ENCODE measurements around the gene BMP6. TPM values are rescaled to one million over a fixed set of nuclear protein-coding genes. Genes with fewer than 3 reads are reported as not detected.
"Not testable (repeated sequence)": the region's sequence is repeated elsewhere in the genome, so short reads cannot be mapped to it uniquely, and the experiment has no call there.

The BMP6 gene
- total RNA-seq, 2 donors from 2014 or later, result 0.65 to 2.2 TPM

DNA sequence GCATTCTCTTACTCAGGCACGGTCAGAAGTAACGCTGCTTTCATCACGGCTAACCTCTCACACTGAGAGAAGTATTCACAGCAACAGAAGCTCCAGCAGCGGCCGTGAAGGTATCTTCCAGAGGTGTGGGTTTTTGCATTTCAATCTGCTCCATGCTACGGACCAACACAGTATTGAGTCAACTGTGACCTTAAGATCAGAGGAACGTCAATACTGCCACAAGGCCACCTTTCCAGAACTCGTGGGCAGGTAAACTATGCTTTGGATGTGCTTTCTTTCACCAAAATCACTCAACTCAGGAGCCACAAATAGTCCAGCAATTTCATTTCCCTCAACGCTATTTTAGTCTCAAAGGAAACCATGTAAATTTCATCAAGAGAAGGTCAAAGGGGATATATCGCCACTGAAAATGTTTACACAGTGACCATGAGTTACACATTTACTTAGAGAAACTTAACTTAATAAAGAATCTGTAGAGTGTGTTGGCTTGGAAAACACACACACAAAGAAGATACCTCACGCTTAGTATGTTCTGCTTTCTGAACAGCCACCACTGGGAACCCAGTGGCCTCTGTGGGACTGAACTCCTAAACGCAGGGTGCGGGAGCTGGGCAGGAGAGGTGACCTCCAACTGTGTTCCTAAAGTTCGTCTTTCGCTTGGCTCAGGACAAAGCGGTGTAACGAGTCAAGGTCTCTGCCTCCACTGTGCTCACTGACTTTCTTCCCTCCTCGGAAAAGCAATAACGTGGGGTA is 156.8 kb downstream of the BMP6 start:
- no peaks in the 10 kb centered on the region for H3K4me1 Mint-ChIP-seq (ENCODE audit: low read depth)
- ATAC-seq (replicated peaks in 1 of 2), result no peak

DNA sequence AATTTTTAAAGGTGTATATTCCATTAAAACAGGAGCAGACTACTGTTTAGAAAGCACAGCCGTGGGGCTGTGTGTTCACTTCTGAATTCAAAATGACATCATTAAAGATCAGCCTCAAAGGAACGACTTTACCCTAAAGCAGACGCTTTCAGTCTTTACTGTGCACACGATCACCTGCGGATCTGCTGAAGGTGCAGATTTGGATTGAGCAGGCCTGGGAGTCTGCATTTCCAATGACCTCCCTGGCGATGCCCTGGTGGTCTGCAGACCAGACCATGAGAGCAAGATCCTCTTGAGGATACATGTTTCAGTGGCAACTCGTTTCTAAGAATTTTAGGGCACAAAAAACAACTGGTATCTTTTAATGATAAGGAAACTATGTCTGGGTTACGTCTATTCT is 157.5 kb downstream of the BMP6 start:
- H3K36me3 Mint-ChIP-seq (ENCODE audit: insufficient read depth in 2 of 2), result peaks cover 4 to 29% of the 10 kb centered on the region in 2 donors
- no peaks in the 10 kb centered on the region for H3K27me3 Mint-ChIP-seq (ENCODE audit: low read depth)
- H3K27ac Mint-ChIP-seq, result no peak overlapping the region

More for the DNA sequence above, 156.8 kb downstream of the BMP6 start:
- H3K27ac Mint-ChIP-seq, result no peak overlapping the region
- no peak for DNase-seq
- H3K9me3 Mint-ChIP-seq, result no peaks in the 10 kb centered on the region
- peaks cover 4 to 25% of the 10 kb centered on the region in 2 donors for H3K36me3 Mint-ChIP-seq (ENCODE audit: insufficient read depth in 2 of 2)
- no peak overlapping the region for H3K4me3 Mint-ChIP-seq
- no peaks in the 10 kb centered on the region for H3K27me3 Mint-ChIP-seq (ENCODE audit: low read depth)

DNA sequence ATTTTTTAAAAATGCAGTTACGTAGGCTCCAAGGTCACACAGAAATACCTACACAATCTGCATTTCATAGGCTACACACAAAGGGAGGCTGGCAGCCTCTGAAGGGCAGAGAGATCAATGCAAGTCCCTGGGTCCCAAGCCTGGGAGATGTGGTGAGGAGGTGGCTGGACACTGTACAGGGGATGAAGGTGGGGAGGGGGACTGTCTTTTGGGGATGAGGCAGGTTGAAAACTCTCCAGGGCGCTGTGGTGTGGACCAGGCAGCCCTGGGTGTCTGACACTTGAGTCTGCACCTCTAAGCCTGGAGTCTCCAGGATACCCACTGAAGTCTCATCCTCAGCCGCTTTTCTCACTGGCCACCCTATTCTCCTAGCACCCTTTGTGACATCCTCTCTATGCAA is 160.2 kb downstream of the BMP6 start:
- H3K27me3 Mint-ChIP-seq (ENCODE audit: low read depth), result no peaks in the 10 kb centered on the region
- no peak for ATAC-seq (replicated peaks in 1 of 2)
- H3K27ac Mint-ChIP-seq, result no peak overlapping the region

More for the DNA sequence above, 157.5 kb downstream of the BMP6 start:
- no peak overlapping the region for H3K4me3 Mint-ChIP-seq
- ATAC-seq (replicated peaks in 1 of 2), result no peak
- H3K9me3 Mint-ChIP-seq, result no peaks in the 10 kb centered on the region
- no peaks in the 10 kb centered on the region for H3K4me1 Mint-ChIP-seq (ENCODE audit: low read depth)
- no peak for DNase-seq

DNA sequence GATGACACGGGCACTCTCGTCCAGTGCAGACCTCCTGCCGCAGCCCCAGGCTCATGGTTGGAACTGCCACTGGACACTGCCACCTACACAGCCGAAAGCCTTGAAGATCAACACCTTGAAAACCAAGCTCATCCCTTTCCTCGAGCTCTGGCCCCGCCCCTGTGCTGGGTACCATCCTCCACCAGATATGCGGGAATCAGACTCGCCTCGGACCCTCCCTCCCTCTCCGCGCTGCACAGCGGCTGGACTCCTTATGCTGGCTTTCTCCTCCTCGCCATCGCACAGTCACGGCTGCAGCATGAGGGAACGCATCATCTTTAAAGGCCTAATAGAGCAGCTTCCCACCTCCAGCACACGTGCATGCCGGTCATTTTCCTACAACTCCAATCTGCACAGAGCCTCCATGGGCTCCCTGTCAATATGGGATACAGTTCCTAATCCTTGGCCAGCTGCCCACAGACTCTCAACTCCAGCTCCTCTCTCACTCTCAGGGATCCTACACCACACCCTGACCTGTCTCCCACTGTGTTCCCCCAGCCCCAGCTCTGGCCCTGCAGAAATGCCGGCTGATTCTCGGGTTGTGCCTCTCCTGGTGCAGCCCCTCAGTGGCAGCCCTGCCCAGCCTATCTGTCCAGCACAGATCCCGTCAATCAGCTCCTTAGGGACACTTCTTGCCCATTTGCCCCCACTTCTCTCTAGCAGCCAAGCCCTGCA is 161.5 kb downstream of the BMP6 start:
- Mint-ChIP-seq H3K9me3 (no peaks in the 10 kb centered on the region), H3K27ac (no peak overlapping the region)

More for the DNA sequence above, 160.2 kb downstream of the BMP6 start:
- Mint-ChIP-seq H3K4me3 (no peak overlapping the region), H3K9me3 (no peaks in the 10 kb centered on the region), H3K36me3 (ENCODE audit: insufficient read depth in 2 of 2) (peaks cover 6 to 32% of the 10 kb centered on the region in 2 donors), H3K4me1 (ENCODE audit: low read depth) (no peaks in the 10 kb centered on the region)
- no peak for DNase-seq

DNA sequence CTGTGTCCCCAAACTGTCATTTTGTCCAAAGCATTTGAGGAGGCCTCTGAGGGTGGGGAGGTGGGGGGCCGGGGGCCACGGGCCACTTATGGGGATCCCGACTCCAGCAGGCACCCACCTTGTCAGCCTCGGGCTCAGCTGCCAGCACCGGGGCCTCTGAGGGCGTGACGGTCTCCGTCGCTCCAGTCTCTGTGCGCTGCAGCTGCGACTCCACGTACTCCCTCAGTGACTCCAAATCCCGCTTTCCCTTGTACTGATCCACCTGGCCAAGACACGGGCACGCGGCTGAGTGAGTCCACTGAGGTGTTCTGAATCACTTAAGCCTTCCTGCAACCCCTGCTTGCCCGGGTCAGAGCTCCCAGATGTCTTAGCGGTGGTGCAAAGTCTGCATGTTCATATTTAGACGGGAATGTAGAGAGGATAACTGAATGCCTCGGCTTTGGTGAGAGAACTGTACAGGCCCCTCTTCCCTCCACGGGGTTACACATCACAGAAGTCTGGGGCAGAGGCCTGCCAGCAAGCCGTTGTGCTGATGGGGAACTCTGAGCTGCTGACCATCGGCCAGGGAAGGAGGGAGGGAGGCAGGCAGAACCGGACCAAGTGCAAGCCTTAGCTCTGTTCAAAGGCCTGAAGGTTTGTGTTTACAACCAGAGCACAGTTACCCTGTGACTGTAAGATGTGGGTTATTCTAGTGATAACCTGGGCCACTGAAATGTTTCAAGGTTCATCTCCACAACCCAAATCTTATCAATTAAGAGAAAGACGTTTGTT is 162.9 kb downstream of the BMP6 start:
- no peak for ATAC-seq (replicated peaks in 1 of 2)
- no peak overlapping the region for H3K27ac Mint-ChIP-seq
- H3K4me3 Mint-ChIP-seq, result no peak overlapping the region
- peaks cover 7 to 28% of the 10 kb centered on the region in 2 donors for H3K36me3 Mint-ChIP-seq (ENCODE audit: insufficient read depth in 2 of 2)
- no peak for DNase-seq
- H3K27me3 Mint-ChIP-seq (ENCODE audit: low read depth), result no peaks in the 10 kb centered on the region
- no peaks in the 10 kb centered on the region for H3K4me1 Mint-ChIP-seq (ENCODE audit: low read depth)
- no peaks in the 10 kb centered on the region for H3K9me3 Mint-ChIP-seq

More for the DNA sequence above, 161.5 kb downstream of the BMP6 start:
- peaks cover 7 to 35% of the 10 kb centered on the region in 2 donors for H3K36me3 Mint-ChIP-seq (ENCODE audit: insufficient read depth in 2 of 2)
- DNase-seq (no peak), ATAC-seq (replicated peaks in 1 of 2) (no peak)
- no peaks in the 10 kb centered on the region for H3K4me1 Mint-ChIP-seq (ENCODE audit: low read depth)
- no peaks in the 10 kb centered on the region for H3K27me3 Mint-ChIP-seq (ENCODE audit: low read depth)
- H3K4me3 Mint-ChIP-seq, result no peak overlapping the region

DNA sequence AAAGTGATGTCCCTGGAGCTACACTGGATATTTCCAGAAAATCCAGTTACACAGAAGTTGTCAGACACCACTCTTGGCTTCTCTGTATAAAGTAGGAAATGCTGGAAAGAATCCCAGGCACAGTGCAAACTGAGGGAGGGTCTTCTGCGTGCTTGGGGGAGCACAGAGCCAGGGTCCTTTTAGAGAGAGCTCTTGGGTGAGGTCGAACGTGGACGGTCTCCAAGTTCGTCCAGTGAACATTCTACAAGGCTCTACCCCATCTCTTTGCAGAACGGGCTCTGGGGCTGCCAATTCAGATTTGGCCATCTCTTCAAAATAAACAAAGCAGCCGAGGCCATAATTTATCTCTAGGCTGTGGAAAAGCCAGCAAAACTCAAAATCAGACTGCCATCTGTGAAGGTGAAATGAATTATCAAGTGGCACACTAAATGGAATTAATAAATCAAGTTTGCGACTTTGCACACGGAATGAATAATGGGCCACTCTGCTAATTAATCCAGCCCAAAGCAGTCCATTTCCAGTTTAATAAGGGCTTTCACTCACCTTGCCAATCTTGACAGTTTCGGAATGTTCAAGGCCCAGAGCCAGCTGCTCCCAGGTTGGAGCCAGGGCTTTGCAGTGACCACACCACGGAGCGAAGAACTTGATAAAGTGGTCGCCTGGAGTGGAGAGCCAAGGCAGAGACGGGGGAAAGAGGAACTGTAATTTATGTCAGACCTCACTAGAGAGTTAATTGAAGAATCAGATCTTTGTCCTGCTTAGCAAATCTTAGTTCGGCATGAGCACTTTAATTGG is 165.4 kb downstream of the BMP6 start:
- no peak for ATAC-seq (replicated peaks in 1 of 2)

DNA sequence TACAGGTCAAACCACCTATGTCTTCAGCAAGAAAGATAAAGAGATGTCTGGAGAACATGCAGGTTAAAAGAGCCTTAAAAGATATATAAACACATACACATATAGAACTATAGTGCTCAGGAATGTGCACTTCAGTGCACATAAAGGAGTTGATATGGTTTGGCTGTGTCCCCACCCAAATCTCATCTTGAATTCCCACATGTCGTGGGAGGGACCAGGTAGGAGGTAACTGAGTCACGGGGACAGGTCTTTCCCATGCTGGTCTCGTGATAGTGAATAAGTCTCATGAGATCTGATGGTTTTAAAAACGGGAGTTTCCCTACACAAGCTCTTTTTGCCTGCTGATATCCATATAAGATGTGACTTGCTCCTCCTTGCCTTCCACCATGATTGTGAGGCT is 166.5 kb downstream of the BMP6 start:
- H3K4me1 Mint-ChIP-seq (ENCODE audit: low read depth); H3K4me3 Mint-ChIP-seq; H3K27me3 Mint-ChIP-seq (ENCODE audit: low read depth); DNase-seq; ATAC-seq (replicated peaks in 1 of 2); H3K9me3 Mint-ChIP-seq; H3K27ac Mint-ChIP-seq: not testable (repeated sequence)
- peaks cover 5 to 27% of the 10 kb centered on the region in 2 donors for H3K36me3 Mint-ChIP-seq (ENCODE audit: insufficient read depth in 2 of 2)

More for the DNA sequence above, 165.4 kb downstream of the BMP6 start:
- Mint-ChIP-seq H3K4me1 (ENCODE audit: low read depth) (no peaks in the 10 kb centered on the region), H3K27me3 (ENCODE audit: low read depth) (no peaks in the 10 kb centered on the region), H3K4me3 (no peak overlapping the region), H3K36me3 (ENCODE audit: insufficient read depth in 2 of 2) (peaks cover 5 to 29% of the 10 kb centered on the region in 2 donors), H3K9me3 (no peaks in the 10 kb centered on the region), H3K27ac (no peak overlapping the region)
- no peak for DNase-seq

DNA sequence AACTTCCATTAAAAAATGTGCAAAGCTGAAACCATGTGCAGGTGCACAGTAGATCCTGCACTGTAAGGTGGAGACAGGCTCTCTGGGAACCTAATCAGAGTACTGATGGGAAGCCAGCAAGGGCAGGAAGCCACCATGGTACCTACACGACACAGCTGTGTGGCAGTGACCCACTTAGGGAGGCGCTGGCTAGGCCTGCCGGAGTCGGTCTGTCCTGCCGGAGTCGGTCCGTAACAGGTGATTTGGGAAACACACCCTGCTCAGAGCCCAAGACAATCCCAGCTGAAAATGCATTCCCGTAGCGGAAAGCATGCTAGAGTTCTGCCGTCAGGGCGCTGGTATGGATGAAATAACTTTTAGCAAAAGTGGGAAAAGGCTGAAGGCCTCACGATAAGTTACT is 167.4 kb downstream of the BMP6 start:
- Mint-ChIP-seq H3K4me3 (no peak overlapping the region), H3K27ac (no peak overlapping the region)
- ATAC-seq (replicated peaks in 1 of 2), result no peak

DNA sequence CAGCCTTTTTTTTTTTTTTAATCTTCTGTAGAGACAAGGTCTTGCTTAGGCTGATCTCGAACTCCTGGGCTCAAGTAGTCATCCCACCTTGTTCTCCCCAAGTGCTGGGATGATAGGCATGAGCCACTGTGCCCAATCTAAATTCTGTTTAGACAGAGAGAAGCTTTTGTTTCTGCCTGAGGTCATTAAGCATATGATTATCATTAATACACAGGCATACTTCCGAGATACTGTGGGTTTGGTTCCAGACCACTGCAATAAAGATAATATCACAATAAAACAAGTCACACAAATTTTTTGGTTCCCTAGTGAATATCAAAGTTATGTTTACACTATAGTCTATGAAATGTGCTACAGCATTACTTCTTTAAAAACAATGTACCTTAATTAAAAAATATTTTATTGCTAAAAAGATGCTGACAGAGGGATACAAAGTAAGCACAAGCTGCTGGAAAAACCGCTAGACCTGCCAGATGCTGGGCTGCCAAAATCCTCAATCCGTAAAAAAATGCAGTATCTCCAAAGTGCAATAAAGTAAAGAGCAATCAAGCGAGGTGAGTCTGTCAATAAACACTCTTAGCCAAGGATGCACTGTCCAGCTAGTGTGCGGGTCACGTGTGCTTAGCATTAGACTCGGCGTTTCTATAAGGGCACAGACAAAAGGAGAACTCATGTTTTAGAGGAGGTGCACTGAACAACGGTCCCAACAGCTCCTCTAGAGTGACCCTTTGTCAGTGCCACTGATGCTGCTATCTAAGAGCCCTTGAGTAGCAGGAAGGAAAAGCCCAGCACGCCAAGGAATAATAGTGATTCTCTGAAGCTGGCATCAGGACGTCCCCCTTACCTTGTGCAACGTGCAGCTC is 168.6 kb downstream of the BMP6 start:
- DNase-seq, result no peak
- H3K9me3 Mint-ChIP-seq, result no peaks in the 10 kb centered on the region
- H3K27ac Mint-ChIP-seq, result no peak overlapping the region
- H3K36me3 Mint-ChIP-seq (ENCODE audit: insufficient read depth in 2 of 2), result peaks cover 6 to 27% of the 10 kb centered on the region in 2 donors
- no peak for ATAC-seq (replicated peaks in 1 of 2)
- no peaks in the 10 kb centered on the region for H3K27me3 Mint-ChIP-seq (ENCODE audit: low read depth)
- no peaks in the 10 kb centered on the region for H3K4me1 Mint-ChIP-seq (ENCODE audit: low read depth)
- H3K4me3 Mint-ChIP-seq, result no peak overlapping the region

More for the DNA sequence above, 167.4 kb downstream of the BMP6 start:
- Mint-ChIP-seq H3K36me3 (ENCODE audit: insufficient read depth in 2 of 2) (peaks cover 6 to 23% of the 10 kb centered on the region in 2 donors), H3K4me1 (ENCODE audit: low read depth) (no peaks in the 10 kb centered on the region), H3K27me3 (ENCODE audit: low read depth) (no peaks in the 10 kb centered on the region), H3K9me3 (no peaks in the 10 kb centered on the region)
- no peak for DNase-seq

DNA sequence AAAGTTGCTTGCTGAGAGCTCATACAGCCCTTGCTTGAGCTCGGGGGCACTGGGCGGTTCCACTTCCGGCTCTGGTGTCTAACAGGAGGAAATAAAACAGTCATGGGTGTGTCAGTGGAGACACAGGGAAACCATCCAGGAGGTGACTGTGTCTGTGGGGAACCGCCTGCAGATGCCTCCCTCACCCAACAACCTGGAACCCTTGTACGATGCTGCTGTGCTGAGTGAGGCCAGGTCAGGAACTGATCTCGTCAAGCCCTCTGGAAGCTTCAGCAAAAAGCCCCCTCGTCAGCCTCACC is 169.2 kb downstream of the BMP6 start:
- H3K9me3 Mint-ChIP-seq, result no peaks in the 10 kb centered on the region
- no peaks in the 10 kb centered on the region for H3K27me3 Mint-ChIP-seq (ENCODE audit: low read depth)
- H3K4me3 Mint-ChIP-seq, result no peak overlapping the region
- ATAC-seq (replicated peaks in 1 of 2) (no peak), DNase-seq (no peak)
- H3K36me3 Mint-ChIP-seq (ENCODE audit: insufficient read depth in 2 of 2), result peaks cover 6 to 27% of the 10 kb centered on the region in 2 donors
- no peak overlapping the region for H3K27ac Mint-ChIP-seq
- no peaks in the 10 kb centered on the region for H3K4me1 Mint-ChIP-seq (ENCODE audit: low read depth)

DNA sequence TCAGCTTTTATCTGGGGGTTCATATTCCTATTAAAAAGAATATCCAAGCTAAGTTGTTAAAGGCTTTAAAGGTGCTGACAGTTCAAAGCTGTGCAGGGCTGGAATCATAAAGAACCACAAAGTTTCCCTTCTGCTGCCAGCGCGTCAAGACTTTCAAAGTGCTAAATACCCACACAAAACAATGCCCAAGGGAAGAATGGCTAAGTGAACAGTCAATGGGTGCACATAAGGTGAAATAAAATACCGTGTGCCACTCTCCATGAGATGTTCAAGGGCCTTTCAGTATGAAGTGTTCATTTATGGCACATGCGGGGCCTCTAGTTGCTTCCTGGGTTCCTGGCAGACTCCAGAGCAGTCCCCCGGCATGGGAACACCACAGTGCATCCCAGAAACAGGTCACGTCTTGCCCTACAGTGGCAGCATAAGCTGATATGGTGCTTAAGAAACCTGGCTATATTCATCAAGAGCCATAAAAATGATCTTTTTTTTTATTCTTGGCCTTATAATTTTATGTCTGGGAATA is 170.6 kb downstream of the BMP6 start:
- DNase-seq (no peak), ATAC-seq (replicated peaks in 1 of 2) (no peak)
- Mint-ChIP-seq H3K27ac (no peak overlapping the region), H3K4me1 (ENCODE audit: low read depth) (no peaks in the 10 kb centered on the region), H3K4me3 (no peak overlapping the region), H3K9me3 (no peaks in the 10 kb centered on the region), H3K36me3 (ENCODE audit: insufficient read depth in 2 of 2) (peaks cover 5 to 25% of the 10 kb centered on the region in 2 donors), H3K27me3 (ENCODE audit: low read depth) (no peaks in the 10 kb centered on the region)
